Measurements from ENCODE around the gene NR2C2. TPM values are rescaled to one million over a fixed set of nuclear protein-coding genes. Genes with fewer than 3 reads are reported as not detected.

The NR2C2 gene
- total RNA-seq, 2 donors from 2014 or later, result 33.8 to 41.3 TPM

DNA sequence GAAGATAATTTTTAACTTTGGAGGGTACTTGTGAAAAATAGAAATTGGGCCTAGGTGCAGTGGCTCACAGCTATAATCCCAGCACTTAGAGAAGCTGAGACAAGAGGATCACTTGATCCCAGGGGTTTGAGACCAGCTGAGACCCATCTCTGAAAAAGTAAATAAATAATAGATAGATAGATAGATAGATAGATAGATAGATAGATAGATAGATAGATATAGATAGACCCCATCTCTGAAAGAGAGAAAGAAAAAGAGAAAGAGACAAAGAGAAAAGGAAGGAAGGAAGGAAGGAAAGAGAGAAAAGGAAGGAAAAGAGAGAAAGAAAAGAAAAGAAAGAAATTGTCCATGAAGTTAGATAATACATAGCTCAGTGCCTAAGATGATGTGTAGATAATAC, 82.2 kb downstream of the NR2C2 start:
- intact Hi-C loops (cut with DNase I), result no loop called here
- H3K9me3 ChIP-seq, result no peaks in the 10 kb centered on the region
- no peak overlapping the region for H3K9ac ChIP-seq (ENCODE audit: low read depth in 2 of 2, low read length in 2 of 2)
- no peak for DNase-seq
- TF ChIP-seq, protein P1, sequence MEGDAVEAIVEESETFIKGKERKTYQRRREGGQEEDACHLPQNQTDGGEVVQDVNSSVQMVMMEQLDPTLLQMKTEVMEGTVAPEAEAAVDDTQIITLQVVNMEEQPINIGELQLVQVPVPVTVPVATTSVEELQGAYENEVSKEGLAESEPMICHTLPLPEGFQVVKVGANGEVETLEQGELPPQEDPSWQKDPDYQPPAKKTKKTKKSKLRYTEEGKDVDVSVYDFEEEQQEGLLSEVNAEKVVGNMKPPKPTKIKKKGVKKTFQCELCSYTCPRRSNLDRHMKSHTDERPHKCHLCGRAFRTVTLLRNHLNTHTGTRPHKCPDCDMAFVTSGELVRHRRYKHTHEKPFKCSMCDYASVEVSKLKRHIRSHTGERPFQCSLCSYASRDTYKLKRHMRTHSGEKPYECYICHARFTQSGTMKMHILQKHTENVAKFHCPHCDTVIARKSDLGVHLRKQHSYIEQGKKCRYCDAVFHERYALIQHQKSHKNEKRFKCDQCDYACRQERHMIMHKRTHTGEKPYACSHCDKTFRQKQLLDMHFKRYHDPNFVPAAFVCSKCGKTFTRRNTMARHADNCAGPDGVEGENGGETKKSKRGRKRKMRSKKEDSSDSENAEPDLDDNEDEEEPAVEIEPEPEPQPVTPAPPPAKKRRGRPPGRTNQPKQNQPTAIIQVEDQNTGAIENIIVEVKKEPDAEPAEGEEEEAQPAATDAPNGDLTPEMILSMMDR (IDR thresholded peaks at IDR 0.05), result no peak
- H3K4me1 ChIP-seq, result no peaks in the 10 kb centered on the region
- peaks cover 9% of the 10 kb centered on the region for H3K36me3 ChIP-seq
- H3K27me3 ChIP-seq, result no peaks in the 10 kb centered on the region
- H3K4me3 ChIP-seq, result no peak overlapping the region
- no peak overlapping the region for H3K27ac ChIP-seq

DNA sequence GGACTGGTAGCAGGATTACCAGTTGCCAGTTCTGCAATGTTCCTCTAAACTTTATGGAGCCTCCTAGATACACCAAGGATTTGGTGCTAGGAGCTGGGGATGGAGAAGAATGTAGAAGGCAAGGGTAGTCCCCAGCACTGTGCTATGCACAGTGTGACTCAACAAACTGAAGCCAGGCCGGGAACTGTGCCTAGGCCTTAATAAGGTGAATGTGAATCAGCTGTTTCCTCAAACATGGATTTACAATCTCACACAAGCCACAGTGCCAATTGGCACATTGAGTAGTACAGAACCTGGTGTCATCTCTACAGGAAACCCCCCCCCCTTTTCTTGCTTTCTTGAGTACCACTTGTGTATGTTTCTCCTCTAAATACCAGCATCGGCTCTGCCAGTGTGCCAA, 85.3 kb downstream of the NR2C2 start:
- TF ChIP-seq, protein P1 (IDR thresholded peaks at IDR 0.05), result no peak
- intact Hi-C loops (cut with DNase I), result no loop called here
- DNase-seq, result no peak
- Histone ChIP-seq H3K36me3 (peaks cover 22% of the 10 kb centered on the region), H3K4me1 (no peaks in the 10 kb centered on the region), H3K4me3 (no peak overlapping the region), H3K27me3 (no peaks in the 10 kb centered on the region), H3K9me3 (no peaks in the 10 kb centered on the region), H3K9ac (ENCODE audit: low read depth in 2 of 2, low read length in 2 of 2) (no peak overlapping the region), H3K27ac (no peak overlapping the region)

DNA sequence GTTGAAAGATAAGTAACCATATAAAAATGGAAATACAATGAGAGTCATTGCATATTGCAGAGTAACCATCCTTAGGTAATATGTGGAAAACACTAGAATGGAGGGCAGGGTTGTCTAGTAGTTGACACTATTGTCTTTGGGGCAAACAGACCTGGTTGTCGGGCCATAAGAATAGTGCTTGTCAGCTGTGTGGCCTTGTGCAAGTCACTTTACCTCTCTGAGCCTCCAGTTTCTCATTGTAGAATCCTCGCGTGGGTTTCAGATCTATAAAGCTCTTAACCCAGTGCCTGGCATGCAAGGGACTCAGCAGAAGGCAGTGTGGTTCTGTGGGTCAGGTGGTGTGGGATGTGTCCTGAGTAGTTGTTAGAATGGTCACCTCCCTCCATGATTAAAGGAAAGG, 85.7 kb downstream of the NR2C2 start:
- intact Hi-C loops (cut with DNase I), result no loop called here
- H3K27ac ChIP-seq, result no peak overlapping the region
- no peak overlapping the region for H3K9ac ChIP-seq (ENCODE audit: low read depth in 2 of 2, low read length in 2 of 2)
- H3K4me3 ChIP-seq, result no peak overlapping the region
- H3K36me3 ChIP-seq, result peaks cover 26% of the 10 kb centered on the region
- H3K27me3 ChIP-seq, result no peaks in the 10 kb centered on the region
- no peaks in the 10 kb centered on the region for H3K9me3 ChIP-seq
- no peaks in the 10 kb centered on the region for H3K4me1 ChIP-seq
- no peak for DNase-seq
- TF ChIP-seq, protein P1 (IDR thresholded peaks at IDR 0.05), result no peak

DNA sequence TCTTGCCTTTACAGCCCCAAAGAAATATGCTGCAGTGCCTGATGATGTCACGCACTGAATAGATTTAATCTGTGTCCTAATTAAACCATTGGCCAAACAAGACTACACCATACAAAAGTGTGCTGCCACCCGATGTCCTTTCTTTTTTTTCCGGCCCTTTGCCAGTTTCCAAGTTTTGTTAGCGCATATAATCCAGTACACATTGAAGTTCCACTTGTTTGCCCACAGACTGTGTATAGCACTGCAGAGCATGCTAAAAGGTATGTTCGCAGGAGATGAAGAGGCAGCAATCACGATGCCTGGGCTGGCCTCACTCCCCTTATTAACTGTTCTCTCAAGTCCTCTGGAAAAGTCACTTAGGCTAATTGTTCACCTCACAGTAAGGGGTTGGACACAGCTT, 90.9 kb downstream of the NR2C2 start:
- no peak overlapping the region for H3K9ac ChIP-seq (ENCODE audit: low read depth in 2 of 2, low read length in 2 of 2)
- intact Hi-C loops (cut with DNase I), result no loop called here
- TF ChIP-seq, protein P1 (IDR thresholded peaks at IDR 0.05), result no peak
- H3K4me3 ChIP-seq, result no peak overlapping the region
- H3K4me1 ChIP-seq, result no peaks in the 10 kb centered on the region
- DNase-seq, result no peak
- no peaks in the 10 kb centered on the region for H3K27me3 ChIP-seq
- no peaks in the 10 kb centered on the region for H3K9me3 ChIP-seq
- no peak overlapping the region for H3K27ac ChIP-seq
- peaks cover 39% of the 10 kb centered on the region for H3K36me3 ChIP-seq

DNA sequence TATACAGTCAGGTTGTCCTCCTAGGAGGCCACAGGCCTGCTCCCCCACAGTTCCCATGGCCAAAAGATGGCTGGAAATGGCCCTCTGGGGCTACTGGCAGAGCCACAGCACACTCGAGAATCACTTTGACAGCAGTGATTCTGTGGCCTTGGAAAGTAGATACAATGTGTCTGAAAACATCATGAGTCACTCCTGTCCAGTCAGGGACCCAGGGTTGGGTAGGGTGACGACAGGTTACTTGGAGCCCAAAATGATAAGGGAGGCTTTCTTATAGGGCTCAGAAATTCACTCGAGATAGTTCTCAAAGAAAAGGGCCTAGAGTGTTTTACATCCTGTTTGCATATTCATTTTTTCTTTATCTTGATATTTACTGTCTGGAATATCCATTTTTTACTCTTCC, 93.5 kb downstream of the NR2C2 start:
- no peak for DNase-seq
- intact Hi-C loops (cut with DNase I), result loop anchor here (10.0 kb wide), 1 partner anchor 116 kb away; no protein-coding TSS in a partner anchor
- Histone ChIP-seq H3K4me3 (no peak overlapping the region), H3K27me3 (no peaks in the 10 kb centered on the region), H3K4me1 (no peaks in the 10 kb centered on the region), H3K27ac (no peak overlapping the region), H3K36me3 (peaks cover 45% of the 10 kb centered on the region), H3K9ac (ENCODE audit: low read depth in 2 of 2, low read length in 2 of 2) (no peak overlapping the region), H3K9me3 (no peaks in the 10 kb centered on the region)
- TF ChIP-seq, protein P1 (IDR thresholded peaks at IDR 0.05), result no peak
